ENCODE results near the gene GLIS1.

GLIS1 gene

DNA sequence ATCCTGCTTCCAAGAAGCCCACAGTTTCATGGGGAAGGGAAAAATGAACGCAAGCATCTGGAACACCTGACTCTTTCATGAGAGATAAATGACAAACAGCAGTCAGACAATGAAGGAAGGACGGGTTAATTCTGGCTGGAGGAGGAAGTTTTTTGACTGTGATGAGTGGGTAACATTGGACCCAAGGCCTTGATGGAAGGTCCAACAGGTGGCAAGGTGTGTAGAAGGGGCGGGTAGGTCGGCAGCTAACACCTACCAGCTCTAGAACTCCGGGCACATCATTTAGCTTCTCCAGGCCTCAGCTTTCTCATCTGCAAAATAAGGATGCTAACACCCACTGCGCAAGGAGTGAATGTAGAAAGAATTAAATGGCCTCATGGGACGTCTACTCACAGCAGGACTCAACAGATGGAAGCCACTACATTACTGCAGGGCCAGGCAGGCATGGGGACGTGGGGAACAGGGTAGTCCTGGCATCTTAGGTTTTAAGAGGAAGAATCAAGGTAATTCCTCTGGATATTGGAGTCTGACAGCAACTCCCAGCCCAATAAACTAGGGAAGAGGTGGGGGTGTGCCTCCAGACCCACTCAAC is 12.9 kb downstream of the GLIS1 start:
- no peaks in the 10 kb centered on the region for H3K27me3 Mint-ChIP-seq
- no peaks in the 10 kb centered on the region for H3K4me1 Mint-ChIP-seq
- DNase-seq (ENCODE audit: low spot score in 2 of 2): no peak
- ATAC-seq (replicated peaks; ENCODE audit: extremely low read depth, poor library complexity, severe bottlenecking): no peak
- no peaks in the 10 kb centered on the region for H3K36me3 Mint-ChIP-seq (ENCODE audit: insufficient read depth)
- H3K27ac Mint-ChIP-seq (ENCODE audit: low read depth): no peak overlapping the region
- H3K4me3 Mint-ChIP-seq: no peak overlapping the region
- no peaks in the 10 kb centered on the region for H3K9me3 Mint-ChIP-seq

DNA sequence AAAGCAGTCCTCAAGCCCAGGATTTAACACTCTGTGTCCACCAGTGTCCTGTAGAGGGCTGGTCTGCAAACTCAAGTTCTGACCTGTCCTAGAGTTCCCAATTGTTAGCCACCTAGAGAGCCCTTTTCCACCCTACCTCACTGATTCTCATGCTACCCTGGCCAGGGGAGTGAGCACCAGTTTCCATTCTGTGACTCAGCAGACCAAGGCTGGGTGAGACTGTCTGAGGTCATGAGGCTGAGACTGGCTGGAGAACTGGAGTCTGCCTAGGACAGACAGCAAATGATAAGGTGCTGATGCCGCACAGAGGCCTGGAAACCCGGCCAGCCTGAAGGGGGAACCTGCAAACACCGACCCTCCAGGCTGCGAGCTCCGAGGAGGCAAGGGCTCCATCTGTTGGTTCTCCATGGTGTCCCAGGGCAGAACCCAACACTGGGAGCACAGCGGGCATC is 13.7 kb downstream of the GLIS1 start:
- Mint-ChIP-seq H3K4me1 (no peaks in the 10 kb centered on the region), H3K9me3 (no peaks in the 10 kb centered on the region), H3K27me3 (no peaks in the 10 kb centered on the region), H3K4me3 (no peak overlapping the region), H3K27ac (ENCODE audit: low read depth) (no peak overlapping the region), H3K36me3 (ENCODE audit: insufficient read depth) (no peaks in the 10 kb centered on the region)
- DNase-seq (ENCODE audit: low spot score in 2 of 2) (no peak), ATAC-seq (replicated peaks; ENCODE audit: extremely low read depth, poor library complexity, severe bottlenecking) (no peak)

DNA sequence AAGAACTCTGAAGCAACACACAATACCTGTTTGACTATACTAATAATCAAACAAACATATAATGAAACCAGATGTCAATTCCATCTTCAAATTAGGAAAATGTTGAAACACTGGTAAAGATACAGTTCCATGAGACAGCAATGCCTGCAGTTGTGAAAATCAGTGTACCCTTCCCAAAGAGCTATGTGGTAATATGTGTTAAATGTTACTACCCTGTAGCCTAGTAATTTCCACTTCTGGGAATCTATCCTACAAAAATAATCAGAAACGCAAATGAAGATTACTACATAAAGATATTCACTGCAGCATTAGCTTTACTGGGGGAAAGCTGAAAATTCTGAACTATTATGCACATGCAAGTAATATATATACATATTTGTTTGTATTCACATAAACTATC is 16.9 kb downstream of the GLIS1 start:
- no peak for ATAC-seq (replicated peaks; ENCODE audit: extremely low read depth, poor library complexity, severe bottlenecking)
- no peak overlapping the region for H3K4me3 Mint-ChIP-seq
- no peaks in the 10 kb centered on the region for H3K36me3 Mint-ChIP-seq (ENCODE audit: insufficient read depth)
- H3K9me3 Mint-ChIP-seq: no peaks in the 10 kb centered on the region
- H3K27ac Mint-ChIP-seq (ENCODE audit: low read depth): no peak overlapping the region
- no peaks in the 10 kb centered on the region for H3K4me1 Mint-ChIP-seq
- H3K27me3 Mint-ChIP-seq: peaks cover 21% of the 10 kb centered on the region
- no peak for DNase-seq (ENCODE audit: low spot score in 2 of 2)

DNA sequence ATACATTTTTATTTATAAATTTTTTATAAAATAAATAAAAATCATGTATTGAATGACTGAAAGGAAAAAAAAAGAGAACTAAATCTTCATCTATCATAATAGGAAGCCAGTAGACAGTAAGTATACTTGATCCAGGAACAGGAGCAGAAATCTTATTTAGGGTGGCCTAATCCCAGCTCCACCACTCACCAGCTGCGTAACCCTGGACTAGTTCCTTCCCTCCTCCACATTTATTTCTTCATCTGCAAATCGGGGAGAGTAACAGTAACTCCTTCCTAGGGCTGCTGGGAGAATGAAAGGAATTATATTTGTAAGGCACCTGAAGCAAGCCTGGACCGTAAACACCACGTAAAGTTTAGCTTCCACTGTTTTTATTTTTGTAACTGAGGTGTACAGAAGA is 17.9 kb downstream of the GLIS1 start:
- peaks cover 21% of the 10 kb centered on the region for H3K27me3 Mint-ChIP-seq
- H3K9me3 Mint-ChIP-seq: no peaks in the 10 kb centered on the region
- no peak overlapping the region for H3K4me3 Mint-ChIP-seq
- DNase-seq (ENCODE audit: low spot score in 2 of 2) (no peak), ATAC-seq (replicated peaks; ENCODE audit: extremely low read depth, poor library complexity, severe bottlenecking) (no peak)
- no peaks in the 10 kb centered on the region for H3K4me1 Mint-ChIP-seq
- H3K27ac Mint-ChIP-seq (ENCODE audit: low read depth): no peak overlapping the region
- H3K36me3 Mint-ChIP-seq (ENCODE audit: insufficient read depth): no peaks in the 10 kb centered on the region

DNA sequence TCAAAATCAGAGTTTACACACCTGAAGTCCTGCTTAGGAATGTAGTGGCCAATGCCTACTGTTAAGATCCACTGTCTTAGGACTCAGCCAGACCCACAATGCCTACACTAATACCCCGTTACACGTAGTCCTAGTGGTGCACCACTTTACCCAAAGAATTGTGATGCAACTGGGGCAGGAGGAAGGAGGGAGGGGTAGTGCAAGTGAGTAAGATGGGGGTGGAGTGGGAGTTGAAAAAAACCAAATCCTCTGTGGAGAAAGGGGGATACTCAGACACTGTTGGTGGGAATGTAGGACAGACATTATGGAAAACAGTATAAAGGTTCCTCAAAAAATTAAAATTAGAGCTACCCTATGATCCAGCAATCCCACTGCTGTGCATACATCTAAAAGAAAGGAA is 19.5 kb downstream of the GLIS1 start:
- Mint-ChIP-seq H3K27me3 (peaks cover 21% of the 10 kb centered on the region), H3K36me3 (ENCODE audit: insufficient read depth) (no peaks in the 10 kb centered on the region), H3K4me3 (no peak overlapping the region), H3K9me3 (no peaks in the 10 kb centered on the region), H3K4me1 (no peaks in the 10 kb centered on the region), H3K27ac (ENCODE audit: low read depth) (no peak overlapping the region)
- ATAC-seq (replicated peaks; ENCODE audit: extremely low read depth, poor library complexity, severe bottlenecking): no peak
- no peak for DNase-seq (ENCODE audit: low spot score in 2 of 2)

DNA sequence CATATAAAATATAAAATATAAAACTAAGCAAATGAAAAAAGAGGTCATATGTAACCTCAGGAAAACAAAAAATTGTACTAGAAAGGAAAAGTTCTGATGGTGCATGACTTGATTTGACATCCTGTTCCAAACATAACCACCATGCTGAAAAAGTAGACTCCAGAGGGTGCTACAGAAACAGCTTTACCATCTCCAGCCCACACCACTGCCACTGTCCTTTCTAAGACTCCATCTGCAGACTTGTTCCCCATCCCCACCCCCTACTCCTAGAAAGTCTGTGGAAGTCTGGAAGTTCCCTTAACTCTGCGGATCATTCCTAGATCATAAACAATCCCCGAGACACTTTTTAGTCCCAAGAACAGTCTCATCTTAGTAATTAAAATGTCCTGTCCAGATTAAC is 20.5 kb downstream of the GLIS1 start:
- no peaks in the 10 kb centered on the region for H3K9me3 Mint-ChIP-seq
- no peaks in the 10 kb centered on the region for H3K4me1 Mint-ChIP-seq
- ATAC-seq (replicated peaks; ENCODE audit: extremely low read depth, poor library complexity, severe bottlenecking) (no peak), DNase-seq (ENCODE audit: low spot score in 2 of 2) (no peak)
- no peaks in the 10 kb centered on the region for H3K36me3 Mint-ChIP-seq (ENCODE audit: insufficient read depth)
- H3K27me3 Mint-ChIP-seq: peaks cover 21% of the 10 kb centered on the region
- no peak overlapping the region for H3K4me3 Mint-ChIP-seq
- no peak overlapping the region for H3K27ac Mint-ChIP-seq (ENCODE audit: low read depth)

DNA sequence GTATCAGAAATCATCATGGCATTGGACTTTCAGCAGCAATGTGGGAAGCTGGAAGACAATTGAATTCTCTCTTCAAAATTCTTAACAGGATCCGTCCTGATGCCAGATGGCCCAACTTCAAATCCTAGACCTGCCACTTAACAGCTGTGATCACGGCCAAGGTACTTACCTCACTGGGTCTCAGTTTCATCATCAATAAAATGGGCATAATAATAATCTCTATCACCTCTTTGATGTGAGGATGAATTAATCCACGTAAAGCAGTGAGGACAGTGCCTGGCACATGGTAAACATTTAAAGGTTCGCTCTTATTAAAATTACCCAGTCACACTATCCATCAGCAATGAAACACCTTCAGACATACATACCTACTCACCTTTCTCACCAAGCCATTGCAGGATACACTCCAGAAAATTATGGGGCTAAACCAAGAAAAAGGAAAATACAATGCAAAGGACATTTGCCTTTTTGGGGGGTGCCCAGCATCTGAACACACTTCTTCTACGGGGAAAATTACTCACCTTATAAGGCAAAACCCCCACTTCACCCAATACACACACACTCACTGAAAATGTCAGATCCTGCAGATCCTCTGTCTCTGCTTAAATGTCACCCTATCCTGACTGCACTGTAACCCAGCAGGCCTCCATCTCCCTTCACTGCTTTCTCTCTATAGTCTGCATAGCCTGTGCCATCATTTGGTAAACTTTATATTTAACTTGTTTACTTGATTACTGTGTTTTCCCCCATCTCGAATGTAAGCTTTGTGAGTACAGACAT is 21.7 kb downstream of the GLIS1 start:
- Mint-ChIP-seq H3K4me3 (no peak overlapping the region), H3K27ac (ENCODE audit: low read depth) (no peak overlapping the region), H3K4me1 (no peaks in the 10 kb centered on the region), H3K36me3 (ENCODE audit: insufficient read depth) (no peaks in the 10 kb centered on the region), H3K27me3 (peaks cover 30% of the 10 kb centered on the region), H3K9me3 (peaks cover 5% of the 10 kb centered on the region)
- DNase-seq (ENCODE audit: low spot score in 2 of 2) (no peak), ATAC-seq (replicated peaks; ENCODE audit: extremely low read depth, poor library complexity, severe bottlenecking) (no peak)

DNA sequence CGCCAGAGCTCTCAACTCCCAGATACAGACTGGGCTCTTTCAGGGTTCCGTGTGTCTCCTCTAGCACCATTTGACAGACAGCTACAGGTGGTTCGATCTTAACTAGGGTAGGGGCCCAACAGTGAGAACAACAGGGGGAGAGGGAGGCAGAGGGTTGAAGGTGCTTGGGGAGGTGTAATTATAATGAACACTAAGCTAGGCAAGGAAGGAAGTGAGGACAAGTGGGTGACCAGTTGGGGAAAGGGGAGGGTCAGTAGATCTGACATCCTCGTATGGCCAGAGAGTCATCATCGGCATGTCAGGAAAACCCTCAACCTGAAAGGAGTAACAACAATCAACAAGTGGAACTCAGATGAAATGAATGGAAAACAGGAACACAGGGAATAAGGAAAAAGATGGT is 22.8 kb downstream of the GLIS1 start:
- Mint-ChIP-seq H3K4me1 (no peaks in the 10 kb centered on the region), H3K9me3 (peaks cover 5% of the 10 kb centered on the region), H3K4me3 (no peak overlapping the region), H3K36me3 (ENCODE audit: insufficient read depth) (no peaks in the 10 kb centered on the region), H3K27me3 (peaks cover 30% of the 10 kb centered on the region), H3K27ac (ENCODE audit: low read depth) (no peak overlapping the region)
- DNase-seq (ENCODE audit: low spot score in 2 of 2) (no peak), ATAC-seq (replicated peaks; ENCODE audit: extremely low read depth, poor library complexity, severe bottlenecking) (no peak)

DNA sequence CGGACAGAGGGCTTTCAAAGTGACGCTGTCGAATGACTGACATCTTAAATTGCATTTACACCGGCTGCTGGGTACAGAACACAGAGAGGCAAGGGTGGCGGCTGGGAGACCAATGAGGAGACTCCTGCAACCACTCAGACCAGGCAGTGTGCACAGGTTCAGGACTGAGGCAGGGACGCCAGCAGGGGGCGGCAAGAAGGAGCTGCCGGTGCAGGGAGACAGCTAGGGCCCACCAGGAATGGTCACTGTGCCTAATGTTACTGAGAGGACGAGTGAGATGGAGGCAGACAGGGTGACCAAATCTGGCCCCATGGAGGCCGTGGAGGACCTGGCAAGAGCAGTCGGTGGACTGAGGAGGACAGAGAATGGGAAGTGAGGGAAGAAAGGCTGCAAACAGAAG is 23.5 kb downstream of the GLIS1 start:
- Mint-ChIP-seq H3K36me3 (ENCODE audit: insufficient read depth) (no peaks in the 10 kb centered on the region), H3K27me3 (peaks cover 30% of the 10 kb centered on the region), H3K9me3 (peaks cover 5% of the 10 kb centered on the region), H3K4me1 (no peaks in the 10 kb centered on the region), H3K4me3 (no peak overlapping the region), H3K27ac (ENCODE audit: low read depth) (no peak overlapping the region)
- no peak for DNase-seq (ENCODE audit: low spot score in 2 of 2)
- no peak for ATAC-seq (replicated peaks; ENCODE audit: extremely low read depth, poor library complexity, severe bottlenecking)

DNA sequence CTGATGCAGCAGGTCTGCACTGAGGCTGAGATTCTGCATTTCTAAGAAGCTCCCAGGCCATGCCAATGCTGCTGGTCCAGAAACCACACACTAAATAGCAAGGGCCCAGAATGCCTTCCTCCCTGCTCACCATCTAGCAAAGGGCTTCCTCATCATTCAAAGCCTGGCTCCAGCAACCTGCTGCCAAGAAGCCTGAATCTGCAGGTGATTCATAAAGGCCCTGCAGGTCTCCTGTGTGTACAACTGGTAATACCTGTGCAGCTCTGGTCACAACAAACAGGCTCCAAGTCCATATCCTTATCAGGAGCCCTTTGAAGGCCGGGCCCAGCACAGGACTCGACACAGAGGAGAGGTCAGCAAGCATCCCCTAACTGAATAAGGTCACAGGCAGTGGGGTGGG is 26.7 kb downstream of the GLIS1 start:
- Mint-ChIP-seq H3K4me3 (no peak overlapping the region), H3K36me3 (ENCODE audit: insufficient read depth) (no peaks in the 10 kb centered on the region), H3K27ac (ENCODE audit: low read depth) (no peak overlapping the region), H3K4me1 (no peaks in the 10 kb centered on the region), H3K9me3 (peaks cover 5% of the 10 kb centered on the region), H3K27me3 (peaks cover 10% of the 10 kb centered on the region)
- no peak for ATAC-seq (replicated peaks; ENCODE audit: extremely low read depth, poor library complexity, severe bottlenecking)
- DNase-seq (ENCODE audit: low spot score in 2 of 2): no peak

DNA sequence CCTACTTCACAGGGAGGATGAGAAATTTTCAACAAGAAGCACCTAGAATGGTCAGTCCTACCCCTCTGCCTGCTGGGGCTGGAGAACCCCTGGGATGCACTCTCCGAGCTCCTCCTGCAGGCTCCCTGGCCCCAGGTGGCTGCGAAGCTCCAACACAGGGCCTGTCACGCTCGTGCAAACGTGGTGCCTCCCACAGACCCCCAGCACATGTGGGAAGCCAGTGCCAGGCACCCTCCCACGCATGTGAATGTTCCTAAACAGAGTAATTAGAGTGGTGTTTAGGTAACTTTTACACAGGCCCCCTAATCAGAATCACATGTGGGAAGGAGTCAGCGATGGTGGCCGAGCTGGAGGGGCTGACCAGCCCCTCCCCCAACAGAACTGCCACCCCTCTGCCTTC is 28.4 kb downstream of the GLIS1 start:
- H3K4me3 Mint-ChIP-seq: no peak overlapping the region
- no peaks in the 10 kb centered on the region for H3K36me3 Mint-ChIP-seq (ENCODE audit: insufficient read depth)
- H3K9me3 Mint-ChIP-seq: peaks cover 5% of the 10 kb centered on the region
- ATAC-seq (replicated peaks; ENCODE audit: extremely low read depth, poor library complexity, severe bottlenecking) (no peak), DNase-seq (ENCODE audit: low spot score in 2 of 2) (no peak)
- H3K27me3 Mint-ChIP-seq: peaks cover 20% of the 10 kb centered on the region
- H3K4me1 Mint-ChIP-seq: no peaks in the 10 kb centered on the region
- H3K27ac Mint-ChIP-seq (ENCODE audit: low read depth): no peak overlapping the region

DNA sequence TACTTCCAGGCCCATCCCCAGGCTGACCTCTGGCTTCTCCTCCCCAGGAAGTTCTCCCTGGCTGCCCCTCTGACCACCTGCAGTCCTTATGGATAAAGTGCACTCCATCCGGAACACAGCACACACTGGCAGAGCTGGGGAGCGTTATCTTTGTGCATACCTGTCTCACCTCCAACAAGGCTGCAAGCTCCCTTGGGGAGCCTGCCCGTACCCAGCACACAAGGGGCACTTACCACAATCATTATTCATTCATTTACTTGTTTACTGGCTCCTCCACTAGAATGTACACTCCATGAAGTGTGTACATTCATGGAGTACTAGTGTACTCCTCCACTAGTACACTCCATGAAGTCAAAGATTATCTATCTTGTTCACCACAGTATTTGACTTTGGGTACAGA is 30.3 kb downstream of the GLIS1 start:
- ATAC-seq (replicated peaks; ENCODE audit: extremely low read depth, poor library complexity, severe bottlenecking) (no peak), DNase-seq (ENCODE audit: low spot score in 2 of 2) (no peak)
- H3K9me3 Mint-ChIP-seq: peaks cover 5% of the 10 kb centered on the region
- peaks cover 29% of the 10 kb centered on the region for H3K27me3 Mint-ChIP-seq
- H3K4me3 Mint-ChIP-seq: no peak overlapping the region
- H3K4me1 Mint-ChIP-seq: no peaks in the 10 kb centered on the region
- no peaks in the 10 kb centered on the region for H3K36me3 Mint-ChIP-seq (ENCODE audit: insufficient read depth)
- no peak overlapping the region for H3K27ac Mint-ChIP-seq (ENCODE audit: low read depth)

DNA sequence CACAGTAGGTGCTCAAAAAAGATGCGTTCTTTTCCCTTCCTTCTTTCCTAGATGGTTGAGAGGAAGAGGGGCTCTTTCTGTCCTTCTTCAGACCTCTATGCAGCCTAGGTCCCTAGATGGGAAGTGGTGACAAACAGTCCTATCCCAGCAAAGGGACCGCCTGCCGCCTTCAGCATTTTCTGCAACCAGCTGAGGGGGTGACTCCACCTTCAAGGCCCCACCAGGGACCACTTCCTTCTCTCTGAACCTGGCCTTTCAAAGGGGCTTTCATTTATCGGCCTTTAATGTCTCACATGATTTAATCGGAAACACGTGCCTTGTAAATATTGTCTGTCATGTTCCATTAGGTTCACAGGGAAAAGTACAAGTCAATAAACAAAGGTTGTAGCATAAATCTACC is 32.6 kb downstream of the GLIS1 start:
- Mint-ChIP-seq H3K36me3 (ENCODE audit: insufficient read depth) (no peaks in the 10 kb centered on the region), H3K27ac (ENCODE audit: low read depth) (no peak overlapping the region), H3K9me3 (no peaks in the 10 kb centered on the region), H3K4me1 (no peaks in the 10 kb centered on the region), H3K4me3 (no peak overlapping the region), H3K27me3 (peaks cover 19% of the 10 kb centered on the region)
- no peak for ATAC-seq (replicated peaks; ENCODE audit: extremely low read depth, poor library complexity, severe bottlenecking)
- DNase-seq (ENCODE audit: low spot score in 2 of 2): no peak

Measured in central memory CD8-positive, alpha-beta T cell (primary cell).